Measurements from ENCODE around the gene RCC2. TPM values are rescaled to one million over a fixed set of nuclear protein-coding genes. Genes with fewer than 3 reads are reported as not detected.

The RCC2 gene
- total RNA-seq, 1 experiment from 2014 or later: 473 TPM

- Histone ChIP-seq H3K14ac (ENCODE audit: insufficient read depth, low read length) (no peak overlapping the region; the same call in 1 of the 2 replicates), H2BK120ac (ENCODE audit: low read depth, low read length, poor library complexity, severe bottlenecking) (no peak overlapping the region), H3K27me3 (ENCODE audit: insufficient read depth, low read length) (no peaks in the 10 kb centered on the region), H2AFZ (ENCODE audit: low read length) (no peak overlapping the region), H2AK5ac (ENCODE audit: insufficient read length, low read length) (no peak overlapping the region), H3K79me2 (ENCODE audit: insufficient read depth, low read length) (no peaks in the 10 kb centered on the region), H2BK5ac (ENCODE audit: insufficient read length, low read length) (no peak overlapping the region), H3K23ac (ENCODE audit: insufficient read length, low read depth, low read length) (no peak overlapping the region), H4K91ac (ENCODE audit: insufficient read length, low read depth, low read length) (no peak overlapping the region), H3K4ac (ENCODE audit: low read depth, low read length) (no peak overlapping the region), H3K4me1 (ENCODE audit: insufficient read depth, low read length) (peaks cover 5% of the 10 kb centered on the region; the same call in 1 of the 2 replicates), H4K8ac (replicated peaks; ENCODE audit: insufficient read length, low read depth, low read length) (no peak overlapping the region), H3K23me2 (ENCODE audit: insufficient read length, low read depth, low read length, poor library complexity, severe bottlenecking) (no peaks in the 10 kb centered on the region), H3K4me2 (ENCODE audit: insufficient read depth, insufficient read length, low read length) (no peak overlapping the region), H4K5ac (ENCODE audit: insufficient read length, low read depth, low read length) (no peak overlapping the region), H3K9me3 (ENCODE audit: control insufficient read depth, low read depth, low read length) (no peaks in the 10 kb centered on the region), H3K18ac (ENCODE audit: insufficient read length, low read depth, low read length) (no peak overlapping the region), H3T11ph (ENCODE audit: low read length) (no peak overlapping the region), H2BK12ac (ENCODE audit: insufficient read length, low read depth, low read length) (no peak overlapping the region), H3K56ac (ENCODE audit: insufficient read length, low read depth, low read length) (no peak overlapping the region), H2BK20ac (ENCODE audit: low read depth, low read length, poor library complexity, severe bottlenecking) (no peak overlapping the region), H3K27ac (ENCODE audit: insufficient read length, low read depth, low read length) (no peak overlapping the region), H4K20me1 (ENCODE audit: control insufficient read depth, insufficient read depth, insufficient read length) (no peaks in the 10 kb centered on the region), H3K79me1 (ENCODE audit: insufficient read depth, low read depth, low read length, poor library complexity, severe bottlenecking) (no peaks in the 10 kb centered on the region), H3K9ac (ENCODE audit: extremely low read depth, insufficient read length, low read length) (no peak overlapping the region), H2BK15ac (ENCODE audit: low read depth, low read length) (no peak overlapping the region)
- H3K27me3 Mint-ChIP-seq (ENCODE audit: low read depth): peaks cover 8% of the 10 kb centered on the region
- H3K4me3 Mint-ChIP-seq: no peak overlapping the region
- WGBS (ENCODE audit: extremely low coverage, insufficient read length, low lambda C conversion rate): no CpG with 5 or more reads among the region's 18 CpGs
- TF ChIP-seq CTCF (conservative IDR thresholded peaks at IDR 0.05): peak; percentile 30; the same call in 1 of the 3 replicates
- H3K27ac Mint-ChIP-seq: peak overlapping the region in 1 of 3 experiments; percentile 95; a peak in 1 of 7 replicates
- peaks cover 32 to 33% of the 10 kb centered on the region in 2 experiments for H3K4me1 Mint-ChIP-seq
- peak; percentile 53 for DNase-seq
- no peaks in the 10 kb centered on the region for H3K36me3 Mint-ChIP-seq (ENCODE audit: insufficient read depth in 1 of 3, low read depth in 3 of 3)
- no peaks in the 10 kb centered on the region for H3K9me3 Mint-ChIP-seq
Measured at GRCh38 chr1:17372955-17373354, 66.5 kb downstream of the RCC2 start.
